GM19328 (cell line): ENCODE measurements around the gene COL23A1.
"Not testable (repeated sequence)": the region's sequence is repeated elsewhere in the genome, so short reads cannot be mapped to it uniquely, and the experiment has no call there.

Source experiments
- ATAC-seq: cut with Tn5 transposase; IDR thresholded peaks from one replicate; pipeline ENCODE4 v1.9.1; 2021; ENCODE audit warnings: mild to moderate bottlenecking, moderate library complexity; ENCODE audit not compliant: unreplicated experiment

COL23A1 gene

DNA sequence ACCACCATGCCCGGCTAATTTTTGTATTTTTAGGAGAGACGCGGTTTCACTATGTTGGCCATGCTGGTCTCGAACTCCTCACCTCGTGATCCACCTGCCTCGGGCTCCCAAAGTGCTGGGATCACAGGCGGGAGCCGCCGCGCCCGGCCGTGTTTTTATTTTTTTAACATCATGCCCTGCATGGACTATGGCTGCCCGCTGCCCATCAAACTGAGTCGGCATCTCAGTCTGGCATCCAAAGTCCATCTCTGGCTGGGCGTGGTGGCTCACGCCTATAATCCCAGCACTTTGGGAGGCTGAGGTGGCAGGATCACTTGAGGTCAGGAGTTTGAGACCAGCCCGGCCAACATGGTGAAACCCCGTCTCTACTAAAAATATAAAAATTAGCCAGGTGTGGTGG is 336.6 kb downstream of the COL23A1 start:
- ATAC-seq: not testable (repeated sequence)

DNA sequence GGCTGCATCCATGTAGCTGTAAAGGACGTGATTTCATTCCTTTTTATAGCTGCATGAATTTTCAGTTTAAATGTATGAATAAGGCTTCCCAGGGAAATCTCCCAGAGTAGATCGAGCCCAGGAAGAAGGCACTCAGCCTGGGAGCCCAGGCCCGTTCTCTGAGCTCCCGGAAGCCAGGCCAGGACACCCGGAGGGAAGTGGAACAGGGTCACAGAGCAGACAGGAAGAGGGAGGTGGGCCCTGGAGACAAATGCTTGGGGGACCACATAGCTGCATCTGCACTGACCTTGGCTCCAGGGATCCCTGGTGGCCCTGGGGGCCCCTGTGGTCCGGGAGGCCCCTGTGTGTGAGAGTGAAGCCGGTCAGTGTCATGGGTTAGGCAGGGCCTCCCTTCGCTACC is 337.9 kb downstream of the COL23A1 start:
- ATAC-seq: no peak

DNA sequence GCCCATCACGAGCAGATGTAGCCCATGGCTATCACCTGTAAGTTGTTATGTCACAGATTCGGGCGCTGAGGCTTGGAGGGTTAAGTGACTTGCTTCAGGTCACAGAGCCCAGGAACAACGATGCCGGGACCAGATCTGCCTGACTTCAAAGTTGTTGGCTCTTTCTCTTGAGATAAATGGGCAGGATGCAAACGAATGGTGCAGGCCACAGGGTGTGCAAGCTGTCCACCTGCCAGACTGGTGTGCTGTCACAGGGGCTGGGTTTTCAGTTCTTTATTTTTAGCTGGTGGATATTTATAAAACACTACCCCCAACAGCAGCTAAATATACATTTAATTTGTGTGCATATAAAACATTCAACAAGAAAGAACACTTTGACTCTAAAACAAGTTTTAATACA is 339.9 kb downstream of the COL23A1 start:
- ATAC-seq: no peak

DNA sequence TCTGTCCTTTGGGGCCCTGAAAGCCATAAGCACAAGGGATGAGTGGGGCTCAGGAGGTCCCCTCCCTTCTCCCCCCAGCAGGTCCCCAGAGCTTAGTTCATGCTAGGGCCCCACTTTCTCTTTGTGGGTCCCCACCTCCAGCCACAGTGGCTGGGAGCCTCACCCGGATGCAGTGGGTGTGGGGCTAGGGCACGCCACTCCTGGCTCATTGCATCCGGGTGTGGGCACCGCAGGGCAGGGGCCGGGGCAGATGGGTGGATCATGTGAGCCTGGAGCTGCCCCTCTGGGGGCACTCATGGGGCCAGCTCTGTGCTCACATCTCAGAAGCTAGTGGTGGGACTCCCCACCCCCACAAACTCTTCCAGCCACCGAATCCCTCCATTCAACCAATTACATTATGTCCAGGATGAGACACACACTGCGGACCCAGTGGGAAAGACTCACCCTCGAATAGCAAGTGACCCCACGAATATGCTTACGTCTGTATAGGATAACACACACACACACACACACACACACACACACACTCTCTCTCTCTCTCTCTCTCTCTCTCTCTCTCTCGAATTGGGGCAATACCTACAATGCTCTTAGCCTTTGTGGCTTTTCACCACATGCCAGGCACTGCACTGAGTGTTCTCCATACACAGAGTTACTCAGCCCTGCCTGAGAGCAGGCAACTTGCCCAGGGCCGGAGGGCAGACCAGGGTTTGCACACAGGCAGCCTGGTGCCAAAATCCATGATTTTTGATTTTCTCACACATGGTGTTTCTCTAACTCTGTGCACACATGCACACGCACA is 340.8 kb downstream of the COL23A1 start:
- ATAC-seq: no peak

DNA sequence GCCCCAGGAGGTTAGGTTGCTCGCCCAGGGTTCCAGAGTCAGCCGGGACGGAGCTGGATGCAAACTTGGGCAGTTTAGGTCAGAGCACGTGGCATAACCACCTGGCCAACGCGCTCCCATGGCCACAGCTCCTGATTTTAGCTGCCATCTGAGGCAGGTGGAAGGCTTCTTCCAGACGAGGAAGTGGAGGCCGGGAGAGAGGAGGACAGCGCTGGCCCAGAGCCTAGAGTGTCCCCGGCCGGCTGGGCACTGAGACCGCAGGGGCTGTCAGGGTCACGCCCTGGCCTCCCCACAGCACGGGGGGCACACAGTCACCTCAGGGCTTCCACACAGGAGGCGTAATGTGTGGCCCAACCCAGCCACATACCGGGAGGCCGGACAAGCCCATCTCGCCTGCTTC is 341.4 kb downstream of the COL23A1 start:
- no peak for ATAC-seq

DNA sequence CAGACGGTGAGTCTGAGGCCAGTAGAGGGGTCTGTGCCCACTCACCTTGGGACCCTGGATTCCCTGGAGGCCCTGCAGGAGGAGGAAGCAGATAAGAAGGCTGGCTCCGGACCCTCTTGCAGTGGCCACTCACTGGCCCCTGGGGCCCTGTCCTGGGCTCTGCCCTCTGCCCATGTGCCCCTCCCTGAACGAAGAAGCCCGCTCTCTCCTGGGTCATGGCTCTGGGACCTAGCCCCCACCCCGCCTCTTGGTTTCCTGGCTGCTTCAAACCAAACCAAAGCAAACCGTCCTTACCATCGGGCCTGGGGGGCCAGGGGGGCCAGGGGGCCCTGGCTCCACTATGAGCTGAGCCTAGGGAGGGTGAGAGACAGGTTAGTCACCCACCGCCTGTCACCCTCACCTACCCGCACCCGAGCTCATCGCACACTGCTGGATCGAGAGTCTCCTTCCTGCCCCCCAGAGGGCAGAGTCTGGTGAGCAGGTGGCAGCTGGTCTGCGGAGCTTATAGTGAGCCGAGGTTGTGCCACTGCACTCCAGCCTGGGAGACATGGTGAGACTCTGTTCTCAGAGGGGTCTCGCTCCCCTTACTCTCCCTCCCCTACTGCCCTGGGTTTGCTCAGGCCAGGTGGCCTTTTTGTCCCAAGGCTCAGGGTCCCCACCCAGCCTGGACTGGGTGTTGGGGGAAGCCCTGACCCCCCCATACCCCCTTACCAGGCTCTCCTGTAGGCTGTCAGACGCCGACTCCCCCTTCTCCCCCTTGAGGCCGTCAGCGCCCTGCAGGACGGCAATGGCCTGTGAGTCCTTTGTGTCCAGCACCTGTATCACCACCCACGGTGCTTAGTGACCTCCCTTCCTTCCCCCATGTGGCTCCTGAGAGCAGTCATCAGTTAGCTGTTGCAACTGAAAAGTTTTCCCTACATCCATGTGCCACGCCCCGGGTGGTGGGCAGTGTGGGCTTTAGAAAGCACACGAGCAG is 342.4 kb downstream of the COL23A1 start:
- no peak for ATAC-seq

DNA sequence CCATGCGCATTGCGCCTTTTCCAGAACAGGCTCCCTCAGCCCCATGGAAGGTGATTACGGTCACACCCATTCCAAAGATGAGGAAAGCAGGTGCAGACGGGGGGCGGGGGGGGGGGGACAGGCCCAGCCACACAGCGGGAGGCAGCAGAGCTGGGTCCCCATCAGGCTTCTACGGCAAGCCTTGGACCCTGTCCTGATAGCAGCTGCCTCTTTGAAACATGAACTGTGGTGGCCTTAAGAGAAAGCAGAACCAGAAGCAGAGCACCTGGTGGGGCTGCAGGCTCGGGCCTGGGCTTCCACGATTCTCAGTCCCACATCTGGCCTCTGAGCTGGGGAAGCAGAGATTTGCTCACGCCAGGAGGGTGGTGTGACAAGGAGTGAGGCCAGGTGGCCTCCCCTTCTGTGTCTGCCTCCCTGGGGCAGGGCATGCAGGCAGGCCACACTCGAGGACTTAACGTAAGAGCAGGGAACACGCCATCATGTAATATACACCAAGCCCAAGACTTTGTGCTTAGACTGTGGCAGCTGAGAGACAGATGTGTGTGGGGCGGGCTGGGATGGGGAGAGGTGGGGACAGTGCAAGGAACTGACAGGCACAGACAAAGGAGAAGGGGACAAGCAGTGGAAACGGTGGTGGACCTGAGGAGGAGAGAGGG is 343.4 kb downstream of the COL23A1 start:
- ATAC-seq: no peak

DNA sequence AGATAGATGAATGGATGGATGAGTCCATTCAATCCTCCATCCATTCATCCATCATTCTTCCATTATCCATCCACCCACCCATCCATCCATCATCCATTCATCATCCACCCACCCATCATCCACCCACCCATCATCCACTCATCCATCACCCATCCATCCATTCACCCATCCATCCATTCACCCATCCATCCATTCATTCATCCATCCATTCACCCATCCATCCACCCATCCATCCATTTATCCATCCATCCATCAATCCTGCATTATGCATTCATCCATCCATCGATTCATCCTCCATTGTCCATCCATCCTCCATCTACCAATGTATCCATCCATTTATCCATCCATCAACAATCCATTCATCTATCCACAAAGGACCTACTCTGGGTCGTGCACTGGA is 344.8 kb downstream of the COL23A1 start:
- ATAC-seq: no peak

DNA sequence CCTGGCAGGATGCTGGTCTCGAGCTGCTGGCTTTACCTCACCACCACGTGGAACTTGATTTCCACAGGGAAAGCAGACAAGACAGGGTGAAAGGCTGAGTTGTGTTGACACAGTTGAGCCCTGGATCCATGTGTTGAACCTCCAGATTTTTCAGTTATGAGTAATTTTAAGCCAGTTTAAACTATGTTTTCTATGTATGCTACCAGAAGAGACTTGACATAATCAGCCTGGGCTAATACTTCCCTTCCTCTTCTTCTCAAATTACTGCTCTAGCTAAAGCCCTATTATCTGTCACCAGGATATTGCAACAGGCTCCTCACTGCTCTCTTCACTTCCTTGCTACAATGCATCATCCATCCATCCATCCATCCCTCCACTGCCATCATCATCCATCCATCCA is 345.6 kb downstream of the COL23A1 start:
- ATAC-seq: no peak

DNA sequence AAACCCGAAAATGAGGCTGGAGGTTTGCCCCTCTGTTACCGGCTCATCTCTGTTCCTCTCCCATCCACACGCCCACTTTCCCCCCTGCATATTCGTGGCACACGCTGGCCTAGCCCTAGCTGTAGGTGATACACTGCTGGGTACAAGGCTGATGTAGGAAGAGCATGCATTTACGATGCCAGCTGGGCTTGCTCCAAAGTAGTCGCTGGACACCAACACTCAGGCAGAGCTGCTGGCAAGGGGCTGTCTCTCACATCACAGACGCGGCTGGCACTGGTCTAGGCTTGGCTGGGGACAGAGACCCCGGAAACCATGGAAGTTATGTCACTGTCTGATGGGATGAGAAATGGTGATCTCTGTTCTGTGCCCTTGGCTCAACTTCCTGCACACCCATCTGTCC is 347.8 kb downstream of the COL23A1 start:
- ATAC-seq: no peak

DNA sequence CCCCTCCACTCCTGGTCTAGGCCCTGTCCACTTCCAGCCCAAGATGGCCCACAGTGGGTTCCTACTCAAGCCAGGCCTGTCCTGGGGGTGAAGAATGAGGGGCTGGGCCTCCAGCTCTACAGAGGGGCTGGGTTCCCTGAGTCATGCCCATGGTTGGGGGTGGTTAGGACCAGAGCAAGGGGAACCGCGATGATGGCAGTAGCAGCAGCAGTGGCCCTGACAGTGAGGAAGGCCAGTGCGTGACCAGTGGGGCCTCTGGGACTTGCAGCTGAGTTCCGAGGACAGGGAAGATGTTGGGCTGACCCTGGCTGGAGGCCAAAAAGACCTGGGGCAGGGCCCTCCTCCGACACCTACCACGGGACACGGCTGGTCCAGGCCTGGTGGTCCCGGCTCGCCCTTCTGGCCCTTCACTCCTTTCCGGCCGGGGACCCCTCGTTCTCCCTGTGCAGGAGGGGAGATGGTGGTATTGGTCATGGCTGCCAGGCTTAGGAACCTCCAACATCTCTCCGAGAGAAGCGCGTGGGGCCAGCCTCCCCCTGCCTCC is 348.4 kb downstream of the COL23A1 start:
- ATAC-seq: no peak

DNA sequence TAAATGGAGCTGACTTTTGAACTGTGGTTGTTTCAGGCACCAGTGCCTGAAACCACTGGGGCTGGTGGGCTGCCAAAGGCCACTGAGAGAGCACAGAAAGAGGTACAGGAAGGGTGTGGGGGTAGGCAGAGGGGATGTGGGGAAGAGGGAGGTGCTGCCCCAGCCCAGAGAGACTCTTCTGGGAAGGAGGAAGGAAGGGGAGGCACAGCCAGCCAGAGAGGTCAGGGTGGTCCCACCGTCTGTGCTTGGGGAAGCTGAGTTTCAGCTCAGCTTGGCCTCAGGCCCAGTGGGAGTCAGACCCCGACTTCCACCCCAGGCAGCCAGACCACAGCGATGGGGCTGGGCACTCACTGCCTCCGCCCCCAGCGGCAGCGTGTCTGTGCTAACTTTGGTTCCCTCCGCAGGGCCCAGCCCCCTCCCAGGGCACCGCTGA is 348.9 kb downstream of the COL23A1 start:
- ATAC-seq: no peak

DNA sequence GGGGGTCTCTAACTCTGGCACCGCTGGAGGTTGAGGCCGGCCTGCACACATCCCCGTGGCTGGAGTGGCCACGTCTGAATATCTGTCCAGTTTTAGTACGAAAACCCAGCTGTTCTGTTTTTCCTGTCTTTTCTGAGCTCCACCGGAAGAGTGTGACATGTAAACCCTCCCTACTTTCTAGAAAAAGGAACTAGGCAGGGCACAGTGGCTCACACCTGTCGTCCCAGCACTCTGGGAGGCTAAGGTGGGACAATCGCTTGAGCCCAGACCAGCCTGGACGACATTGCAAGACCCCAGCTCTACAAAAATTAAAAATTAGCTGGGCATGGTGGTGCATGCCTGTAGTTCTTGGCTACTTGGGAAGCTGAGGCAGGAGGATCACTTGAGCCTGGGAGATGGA is 349.4 kb downstream of the COL23A1 start:
- ATAC-seq: no peak

DNA sequence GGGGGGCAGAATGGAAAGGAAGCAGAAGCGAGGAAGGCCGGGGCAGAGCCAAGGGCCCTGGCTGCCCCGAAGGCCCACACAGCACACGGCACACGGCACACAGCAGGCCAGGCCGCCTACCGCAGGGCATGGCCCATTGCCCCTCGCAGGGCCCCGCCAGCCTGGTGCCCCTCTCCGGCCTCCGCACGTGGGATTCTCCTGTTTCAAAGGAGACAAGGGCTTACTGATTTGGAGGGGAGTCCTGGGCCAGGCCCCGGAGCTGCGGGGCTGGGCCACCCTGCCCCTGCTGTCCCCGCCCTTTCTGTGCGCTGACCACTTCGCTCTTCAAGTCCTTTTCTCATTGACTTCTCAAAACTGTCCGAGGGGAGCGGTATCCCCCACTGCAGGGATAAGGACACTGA is 349.9 kb downstream of the COL23A1 start:
- ATAC-seq: no peak

DNA sequence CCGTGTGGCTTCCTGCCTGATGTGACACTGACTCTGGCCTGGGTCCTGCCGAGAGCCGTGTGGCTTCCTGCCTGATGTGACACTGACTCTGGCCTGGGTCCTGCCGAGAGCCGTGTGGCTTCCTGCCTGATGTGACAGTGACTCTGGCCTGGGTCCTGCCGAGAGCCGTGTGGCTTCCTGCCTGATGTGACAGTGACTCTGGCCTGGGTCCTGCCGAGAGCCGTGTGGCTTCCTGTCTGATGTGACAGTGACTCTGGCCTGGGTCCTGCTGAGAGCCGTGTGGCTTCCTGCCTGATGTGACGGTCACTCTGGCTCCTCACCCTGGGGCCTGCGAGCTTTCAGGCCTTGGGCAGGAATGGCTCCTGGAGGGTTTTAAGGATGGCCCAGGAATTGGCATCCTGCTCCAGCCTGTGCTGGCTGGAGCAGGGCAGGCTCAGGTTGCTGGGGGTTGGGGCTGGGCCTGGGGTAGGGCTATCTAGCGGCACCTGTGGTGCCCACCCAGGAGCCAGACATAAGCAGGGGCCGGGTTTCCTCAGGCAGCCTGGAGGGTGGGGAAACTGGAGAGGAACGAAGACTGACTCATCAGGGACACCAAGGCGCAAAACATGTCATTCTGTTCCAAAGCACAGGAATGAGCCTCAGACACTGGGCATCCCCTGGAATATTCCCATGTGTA is 350.4 kb downstream of the COL23A1 start:
- ATAC-seq: not testable (repeated sequence)

DNA sequence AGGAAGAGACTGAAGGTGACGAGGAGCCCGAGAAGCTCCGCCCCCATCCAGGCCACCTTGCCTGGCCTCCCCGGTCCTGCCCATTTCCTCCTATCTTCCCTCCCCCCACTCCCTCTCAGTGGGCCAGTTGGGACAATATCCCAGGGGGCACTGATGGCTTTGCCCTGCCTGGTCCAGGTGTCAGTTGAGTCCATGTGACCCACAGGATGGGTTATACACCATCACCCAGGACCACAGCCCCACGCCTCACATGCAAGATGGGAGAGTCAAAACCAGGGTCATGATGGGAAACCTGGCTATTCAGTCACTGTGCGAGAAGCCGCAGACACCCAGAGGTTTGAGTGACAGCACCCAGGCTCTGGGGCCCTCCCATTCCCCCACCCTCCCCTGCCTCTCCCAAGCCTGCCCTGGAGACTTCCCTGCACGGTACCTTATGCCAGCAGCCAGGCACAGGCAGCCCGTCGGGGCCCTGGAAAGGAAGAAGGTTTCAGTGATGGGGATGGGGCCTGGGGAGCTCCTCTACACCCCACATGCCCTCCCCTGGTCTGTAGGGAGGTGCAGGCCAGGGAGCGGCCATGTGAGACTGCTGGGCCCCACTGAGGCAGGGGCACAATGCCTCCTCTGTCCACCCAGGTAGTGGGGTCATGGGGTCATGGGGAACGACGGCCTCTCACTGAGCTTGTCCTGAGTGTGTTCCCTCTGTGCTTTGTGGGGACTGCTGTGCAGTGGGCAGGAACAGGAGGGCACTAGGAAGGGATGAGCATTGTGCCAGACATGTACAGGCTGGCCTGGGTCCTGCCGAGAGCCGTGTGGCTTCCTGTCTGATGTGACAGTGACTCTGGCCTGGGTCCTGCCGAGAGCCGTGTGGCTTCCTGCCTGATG is 351.2 kb downstream of the COL23A1 start:
- no peak for ATAC-seq

DNA sequence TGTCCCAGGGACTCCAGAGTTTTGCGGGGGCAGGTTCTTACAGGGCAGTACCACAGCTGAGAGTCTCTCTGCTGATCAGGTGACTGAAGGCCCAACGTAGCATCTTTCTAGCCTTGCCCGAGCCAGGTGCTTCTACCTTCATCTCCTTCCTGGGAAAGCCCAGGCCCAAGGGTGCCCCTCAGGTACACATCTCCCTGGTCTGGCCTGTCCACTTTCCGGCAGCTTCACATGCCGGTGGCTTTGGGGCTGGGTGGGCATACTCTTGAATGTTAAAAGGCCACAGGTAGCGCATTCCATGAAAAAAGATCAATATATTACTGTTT is 351.9 kb downstream of the COL23A1 start:
- no peak for ATAC-seq

DNA sequence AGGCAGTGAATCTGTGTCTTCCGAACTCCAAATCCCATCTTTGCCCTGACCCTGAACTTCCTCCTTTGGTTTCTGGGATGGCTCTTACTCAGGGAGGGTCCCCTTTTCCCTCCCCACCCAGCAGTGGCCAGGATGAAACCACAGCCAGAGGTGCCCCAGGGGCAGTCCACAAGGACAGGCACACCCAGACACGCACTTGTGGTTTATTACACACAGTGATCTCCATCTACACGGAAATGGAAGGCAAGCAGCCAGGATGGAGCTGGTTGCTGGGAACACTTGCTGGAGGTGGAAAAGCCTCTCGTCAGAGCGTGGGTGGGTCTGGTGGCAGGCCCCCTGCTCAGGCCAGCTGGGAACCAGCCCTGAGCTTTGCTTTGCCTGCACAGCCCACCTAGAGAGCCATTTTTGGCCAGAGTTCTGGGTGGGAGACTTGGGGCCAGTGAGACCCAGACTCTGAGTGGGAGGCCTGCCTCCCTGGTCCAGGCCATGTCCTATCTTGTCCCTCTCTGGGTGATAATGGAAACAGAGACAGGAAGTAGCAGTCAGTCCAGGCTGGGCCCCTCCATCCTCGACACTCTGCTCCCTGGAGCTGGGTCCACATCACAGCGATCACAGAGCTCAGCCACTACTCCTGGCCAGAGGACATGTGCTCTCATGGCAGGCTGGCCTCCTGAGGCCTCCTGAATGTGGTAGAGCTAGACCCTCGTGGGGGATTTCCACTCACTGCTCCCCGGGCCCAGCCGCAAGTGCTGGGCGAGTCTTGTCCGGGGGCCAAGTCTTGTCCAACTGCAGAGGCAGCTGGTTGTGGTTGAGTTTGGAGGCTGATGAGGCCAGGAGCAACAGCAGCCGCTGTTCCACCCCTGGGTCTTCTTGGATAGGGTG is 352.5 kb downstream of the COL23A1 start:
- ATAC-seq: no peak

DNA sequence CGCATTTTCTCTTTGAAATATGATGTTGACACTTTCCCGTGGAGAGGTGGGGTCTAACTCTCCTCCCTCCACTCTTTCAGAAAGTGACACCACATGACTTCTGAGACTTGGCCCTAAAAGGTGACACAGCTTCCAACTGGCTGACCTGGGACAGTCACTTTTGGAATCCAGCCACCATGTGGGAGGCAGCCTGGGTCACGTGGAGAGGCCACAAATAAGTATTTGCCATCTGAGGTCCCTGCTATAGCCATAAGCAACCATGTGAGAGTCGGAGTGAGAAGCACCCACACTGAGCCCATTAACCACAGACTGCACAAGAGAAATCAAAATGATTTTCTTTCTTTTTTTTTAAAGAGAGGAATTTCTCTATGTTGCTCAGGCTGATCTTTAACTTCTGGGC is 353.5 kb downstream of the COL23A1 start:
- ATAC-seq: no peak
